A673 (cell line): ENCODE measurements around the gene CPEB4.

ENCODE experiments used
- EZH2 ChIP-seq: fragments of 200-600 bp; sonication (generic); IDR thresholded peaks from 2 replicates; pipeline ENCODE4 v1.6.1; 2017; ENCODE audit warnings: borderline replicate concordance, low read depth, mild to moderate bottlenecking, mixed read lengths, antibody characterized with exemption, low read length; ENCODE audit not compliant: poor library complexity, severe bottlenecking
- TF ChIP-seq, protein P1 (sequence below): fragments of 300-800, 200-600 bp; sonication (generic); conservative IDR thresholded peaks from 2 replicates; pipeline ENCODE4 v1.5.1; 2017; ENCODE audit warnings: low read depth, mild to moderate bottlenecking, antibody characterized with exemption, low read length, moderate library complexity, mixed read lengths

DNA sequence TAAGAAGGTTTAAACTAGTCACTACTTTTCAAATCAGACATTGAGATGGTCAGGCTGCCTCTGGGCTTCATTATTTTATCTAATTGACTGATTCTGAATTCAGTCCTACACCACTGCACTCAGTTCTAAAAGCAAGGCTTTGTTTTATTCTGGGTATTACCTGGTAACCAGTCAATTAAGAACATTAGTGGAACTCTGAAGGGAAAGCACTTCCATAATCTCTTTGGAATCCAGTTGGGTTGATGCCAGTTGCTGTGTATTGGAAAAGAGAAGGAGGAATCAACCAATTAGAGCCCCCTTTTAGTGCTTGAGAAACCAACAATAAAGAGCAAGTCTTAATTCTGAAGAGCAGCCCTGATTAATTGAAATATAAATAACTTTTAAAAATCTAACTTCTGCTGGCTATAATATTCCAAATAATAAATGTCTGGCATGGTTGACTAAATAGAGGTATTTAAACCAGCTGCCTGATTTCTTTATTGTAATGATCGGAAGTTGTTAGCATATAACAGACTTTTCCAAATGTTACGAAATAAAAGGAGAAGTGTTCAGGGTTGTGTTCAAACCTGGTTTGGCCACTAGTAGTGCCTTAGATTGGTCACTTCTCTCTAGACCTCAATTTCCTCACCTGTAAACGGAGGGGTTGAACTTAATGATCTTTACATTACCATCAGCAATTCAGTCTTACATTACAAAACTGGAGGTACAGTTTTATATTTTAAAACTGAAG, 32.0 kb downstream of the CPEB4 start:
- TF ChIP-seq, protein P1, sequence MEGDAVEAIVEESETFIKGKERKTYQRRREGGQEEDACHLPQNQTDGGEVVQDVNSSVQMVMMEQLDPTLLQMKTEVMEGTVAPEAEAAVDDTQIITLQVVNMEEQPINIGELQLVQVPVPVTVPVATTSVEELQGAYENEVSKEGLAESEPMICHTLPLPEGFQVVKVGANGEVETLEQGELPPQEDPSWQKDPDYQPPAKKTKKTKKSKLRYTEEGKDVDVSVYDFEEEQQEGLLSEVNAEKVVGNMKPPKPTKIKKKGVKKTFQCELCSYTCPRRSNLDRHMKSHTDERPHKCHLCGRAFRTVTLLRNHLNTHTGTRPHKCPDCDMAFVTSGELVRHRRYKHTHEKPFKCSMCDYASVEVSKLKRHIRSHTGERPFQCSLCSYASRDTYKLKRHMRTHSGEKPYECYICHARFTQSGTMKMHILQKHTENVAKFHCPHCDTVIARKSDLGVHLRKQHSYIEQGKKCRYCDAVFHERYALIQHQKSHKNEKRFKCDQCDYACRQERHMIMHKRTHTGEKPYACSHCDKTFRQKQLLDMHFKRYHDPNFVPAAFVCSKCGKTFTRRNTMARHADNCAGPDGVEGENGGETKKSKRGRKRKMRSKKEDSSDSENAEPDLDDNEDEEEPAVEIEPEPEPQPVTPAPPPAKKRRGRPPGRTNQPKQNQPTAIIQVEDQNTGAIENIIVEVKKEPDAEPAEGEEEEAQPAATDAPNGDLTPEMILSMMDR = no peak
- no peak for TF ChIP-seq EZH2
